HG02852 (cell line): Measurements from ENCODE around the gene EDNRA.

Experiments
- ATAC-seq: cut with Tn5 transposase; IDR thresholded peaks from one replicate; pipeline ENCODE4 v1.9.1; 2021; ENCODE audit warnings: mild to moderate bottlenecking, moderate library complexity; ENCODE audit not compliant: unreplicated experiment

The EDNRA gene

GRCh38 chr4:147496500-147496899, 15.6 kb downstream of the EDNRA start:
- ATAC-seq: no peak

GRCh38 chr4:147498031-147498660, 17.2 kb downstream of the EDNRA start:
- ATAC-seq: no peak

GRCh38 chr4:147508346-147508745, 27.4 kb downstream of the EDNRA start:
- no peak for ATAC-seq

GRCh38 chr4:147509386-147509785, 28.5 kb downstream of the EDNRA start:
- no peak for ATAC-seq

GRCh38 chr4:147510962-147511668, 30.2 kb downstream of the EDNRA start:
- no peak for ATAC-seq

GRCh38 chr4:147513091-147513490, 32.2 kb downstream of the EDNRA start:
- no peak for ATAC-seq

- ATAC-seq: no peak
Measured at GRCh38 chr4:147513952-147514351, 33.1 kb downstream of the EDNRA start.

GRCh38 chr4:147515220-147515936, 34.5 kb downstream of the EDNRA start:
- ATAC-seq: no peak

GRCh38 chr4:147516133-147516532, 35.2 kb downstream of the EDNRA start:
- no peak for ATAC-seq

GRCh38 chr4:147518086-147518485, 37.2 kb downstream of the EDNRA start:
- ATAC-seq: no peak

- peak; percentile 92 for ATAC-seq
Measured at GRCh38 chr4:147518846-147519767, 38.2 kb downstream of the EDNRA start.

GRCh38 chr4:147524601-147525000, 43.7 kb downstream of the EDNRA start:
- no peak for ATAC-seq

- no peak for ATAC-seq
Measured at GRCh38 chr4:147525494-147526271, 44.8 kb downstream of the EDNRA start.

GRCh38 chr4:147526272-147526654, 45.4 kb downstream of the EDNRA start:
- ATAC-seq: peak; percentile 58

GRCh38 chr4:147528054-147528453, 47.2 kb downstream of the EDNRA start:
- no peak for ATAC-seq

- ATAC-seq: no peak
Measured at GRCh38 chr4:147530134-147530533, 49.2 kb downstream of the EDNRA start.

GRCh38 chr4:147530723-147531122, 49.8 kb downstream of the EDNRA start:
- no peak for ATAC-seq

GRCh38 chr4:147532896-147533295, 52.0 kb downstream of the EDNRA start:
- ATAC-seq: no peak

GRCh38 chr4:147533331-147533730, 52.4 kb downstream of the EDNRA start:
- no peak for ATAC-seq

GRCh38 chr4:147535124-147535523, 54.2 kb downstream of the EDNRA start:
- no peak for ATAC-seq
